Stimulated activated CD8-positive, alpha-beta memory T cell treated with anti-CD3 and anti-CD28 coated beads, Interleukin-4, amount 100 ng/mL, for 24 hours (primary cell): ENCODE data around the gene ITPR2.

Source experiments
- DNase-seq: peaks from one replicate; pipeline ENCODE4 v3.0.0-alpha.2; 2020; ENCODE audit warnings: low read depth

The ITPR2 gene

GRCh38 chr12:26513363-26514043, 319.5 kb downstream of the ITPR2 start:
- DNase-seq, result no peak

- no peak for DNase-seq
These were observed 320.8 kb downstream of the ITPR2 start for GRCh38 chr12:26512213-26512612.

GRCh38 chr12:26510354-26510674, 322.7 kb downstream of the ITPR2 start:
- no peak for DNase-seq

- DNase-seq, result no peak
These were observed 325.4 kb downstream of the ITPR2 start for GRCh38 chr12:26507613-26508012.

GRCh38 chr12:26499979-26500640, 332.9 kb downstream of the ITPR2 start:
- DNase-seq, result no peak

- no peak for DNase-seq
These were observed 336.8 kb downstream of the ITPR2 start for GRCh38 chr12:26496170-26496569.

- DNase-seq, result no peak
These were observed 339.3 kb downstream of the ITPR2 start for GRCh38 chr12:26493656-26494055.

GRCh38 chr12:26492406-26492805, 340.6 kb downstream of the ITPR2 start:
- DNase-seq, result no peak

GRCh38 chr12:26489908-26490307, 343.1 kb downstream of the ITPR2 start:
- no peak for DNase-seq

GRCh38 chr12:26488351-26488750, 344.6 kb downstream of the ITPR2 start:
- DNase-seq, result no peak

GRCh38 chr12:26473291-26473690, 359.7 kb downstream of the ITPR2 start:
- no peak for DNase-seq

- no peak for DNase-seq
These were observed 361.4 kb downstream of the ITPR2 start for GRCh38 chr12:26471560-26471959.

GRCh38 chr12:26469421-26470180, 363.4 kb downstream of the ITPR2 start:
- DNase-seq, result no peak

GRCh38 chr12:26467351-26467750, 365.6 kb downstream of the ITPR2 start:
- no peak for DNase-seq

- no peak for DNase-seq
These were observed 366.3 kb downstream of the ITPR2 start for GRCh38 chr12:26466726-26467125.

GRCh38 chr12:26465419-26466097, 367.4 kb downstream of the ITPR2 start:
- DNase-seq, result no peak

- DNase-seq, result no peak
These were observed 371.2 kb downstream of the ITPR2 start for GRCh38 chr12:26461776-26462175.

- DNase-seq, result no peak
These were observed 372.6 kb downstream of the ITPR2 start for GRCh38 chr12:26460361-26460760.

- DNase-seq, result no peak
These were observed 376.9 kb downstream of the ITPR2 start for GRCh38 chr12:26455936-26456574.

- no peak for DNase-seq
These were observed 379.7 kb downstream of the ITPR2 start for GRCh38 chr12:26453246-26453645.

GRCh38 chr12:26452511-26452910, 380.5 kb downstream of the ITPR2 start:
- DNase-seq, result no peak

- no peak for DNase-seq
These were observed 381.2 kb downstream of the ITPR2 start for GRCh38 chr12:26451763-26452162.
